Kidney glomerular epithelial cell (primary cell): ENCODE data around the gene MAP2K6.

Experiments
- DNase-seq: peaks from one replicate; lab custom pipeline; 2025; lab: John Stamatoyannopoulos, UW

The MAP2K6 gene

DNA sequence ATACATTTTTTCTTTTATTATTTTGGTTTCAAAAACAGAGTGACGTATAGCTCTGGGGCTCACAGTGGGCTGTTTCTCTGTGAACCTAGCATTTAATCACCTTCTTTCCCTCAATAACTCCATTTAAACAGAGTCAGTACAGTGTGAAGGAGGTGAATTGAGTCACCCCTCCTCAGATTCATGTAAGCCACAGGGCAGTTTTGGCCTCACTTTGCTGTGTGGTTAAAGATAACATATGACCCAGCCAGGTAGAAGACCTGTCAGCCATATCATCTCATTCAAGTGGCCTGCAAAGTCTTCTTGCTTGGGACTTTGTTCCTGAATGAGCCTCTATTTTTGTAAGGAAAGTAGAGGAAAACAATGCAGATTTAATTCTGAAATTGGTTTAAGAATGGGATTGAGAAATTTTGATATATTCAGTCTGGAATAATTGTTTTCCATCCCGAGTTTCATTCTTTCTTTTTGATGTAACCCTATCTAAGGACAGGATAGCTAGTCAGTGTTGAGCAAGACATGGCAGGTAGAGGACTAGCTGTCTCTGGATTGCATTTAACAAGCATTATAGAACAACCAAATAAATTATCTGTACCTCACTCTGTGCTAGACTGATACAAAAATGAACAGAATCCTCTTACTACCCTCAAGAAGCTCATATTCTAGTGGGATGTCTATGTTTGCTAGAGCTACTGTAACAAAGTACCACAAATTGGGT is 13.1 kb downstream of the MAP2K6 start:
- DNase-seq, result no peak

DNA sequence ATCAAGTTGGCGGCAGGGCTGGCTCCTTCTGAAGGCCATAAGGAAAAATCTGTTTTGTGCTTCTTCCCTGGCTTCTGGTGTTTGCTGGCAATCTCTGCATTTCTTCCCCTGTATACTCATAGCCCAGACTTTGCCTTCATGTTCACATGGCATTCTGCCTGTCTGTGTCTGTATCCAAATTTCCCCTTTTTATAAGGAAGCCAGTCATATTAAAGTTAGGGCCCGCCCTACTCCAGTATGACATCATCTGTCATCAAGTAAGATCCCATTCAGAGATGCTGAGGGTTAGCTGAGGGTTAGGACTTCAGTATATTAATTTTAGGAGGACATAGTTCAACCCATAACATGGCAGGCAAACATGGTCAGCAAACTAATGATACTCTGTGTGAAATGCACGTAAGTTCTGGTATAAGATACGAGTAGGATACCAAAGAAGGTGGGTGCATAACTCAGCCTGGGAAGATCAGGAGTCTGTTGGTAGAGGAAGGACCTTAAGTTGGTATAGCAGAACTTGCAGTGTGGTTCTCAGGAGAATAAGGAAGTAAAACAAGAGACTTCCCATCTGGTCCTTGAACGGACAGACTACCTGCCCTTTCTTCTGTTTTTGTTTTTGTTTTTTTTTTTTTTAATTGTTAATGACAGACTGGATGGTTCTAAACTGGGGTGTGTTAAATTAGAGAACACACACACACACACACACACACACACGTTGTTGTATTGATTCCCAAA is 13.9 kb downstream of the MAP2K6 start:
- DNase-seq, result no peak

GRCh38 chr17:69430488-69430887 is 16.0 kb downstream of the MAP2K6 start:
- no peak for DNase-seq

- DNase-seq, result no peak
Measured at GRCh38 chr17:69431835-69432234, 17.3 kb downstream of the MAP2K6 start.

DNA sequence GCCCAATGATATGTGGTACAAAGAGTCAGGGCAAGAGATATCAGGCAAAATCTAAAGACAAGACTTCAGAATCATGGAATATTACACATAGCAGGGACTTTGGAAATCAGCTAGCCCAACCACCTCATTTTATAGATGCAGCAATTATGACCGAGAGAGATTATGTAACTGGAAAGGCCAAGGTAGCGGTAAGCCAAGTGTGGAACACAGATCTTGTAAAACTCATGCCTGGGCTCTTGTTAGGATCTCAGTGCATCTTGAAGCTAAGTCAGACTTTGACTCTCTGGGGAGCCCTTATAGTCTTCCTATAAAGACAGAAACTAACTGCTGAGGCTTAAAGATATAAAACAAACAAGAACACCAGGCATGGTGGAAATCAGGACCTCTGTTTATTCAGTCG is 18.6 kb downstream of the MAP2K6 start:
- no peak for DNase-seq

GRCh38 chr17:69434164-69434579 is 19.7 kb downstream of the MAP2K6 start:
- peak; percentile 64 for DNase-seq

- no peak for DNase-seq
Measured at GRCh38 chr17:69435971-69436696, 21.6 kb downstream of the MAP2K6 start.

- no peak for DNase-seq
Measured at GRCh38 chr17:69437475-69437874, 23.0 kb downstream of the MAP2K6 start.

GRCh38 chr17:69438776-69439175 is 24.3 kb downstream of the MAP2K6 start:
- no peak for DNase-seq

GRCh38 chr17:69441179-69441578 is 26.7 kb downstream of the MAP2K6 start:
- DNase-seq, result no peak

- DNase-seq, result no peak
Measured at GRCh38 chr17:69443138-69443537, 28.6 kb downstream of the MAP2K6 start.

DNA sequence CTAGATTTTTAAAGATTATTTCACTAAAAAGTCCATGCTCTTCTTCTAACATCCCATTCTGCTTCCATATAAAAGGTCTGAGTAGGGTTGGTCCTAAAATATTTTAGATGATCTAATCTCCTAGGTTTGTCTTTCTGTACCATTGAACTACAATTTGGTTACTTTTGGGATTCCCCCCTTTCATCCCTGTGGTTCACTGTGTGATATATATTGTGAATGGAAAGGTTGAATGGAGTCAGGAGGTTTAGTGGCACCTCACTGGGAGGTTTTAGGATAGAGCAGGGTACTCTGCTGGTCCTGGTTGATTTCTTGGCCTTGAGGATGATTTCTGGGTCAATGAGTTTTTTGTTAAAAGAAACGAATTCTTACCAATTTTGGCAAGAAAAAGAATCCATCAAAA is 29.5 kb downstream of the MAP2K6 start:
- DNase-seq, result no peak

GRCh38 chr17:69445132-69445531 is 30.6 kb downstream of the MAP2K6 start:
- no peak for DNase-seq

GRCh38 chr17:69447726-69448125 is 33.2 kb downstream of the MAP2K6 start:
- no peak for DNase-seq

DNA sequence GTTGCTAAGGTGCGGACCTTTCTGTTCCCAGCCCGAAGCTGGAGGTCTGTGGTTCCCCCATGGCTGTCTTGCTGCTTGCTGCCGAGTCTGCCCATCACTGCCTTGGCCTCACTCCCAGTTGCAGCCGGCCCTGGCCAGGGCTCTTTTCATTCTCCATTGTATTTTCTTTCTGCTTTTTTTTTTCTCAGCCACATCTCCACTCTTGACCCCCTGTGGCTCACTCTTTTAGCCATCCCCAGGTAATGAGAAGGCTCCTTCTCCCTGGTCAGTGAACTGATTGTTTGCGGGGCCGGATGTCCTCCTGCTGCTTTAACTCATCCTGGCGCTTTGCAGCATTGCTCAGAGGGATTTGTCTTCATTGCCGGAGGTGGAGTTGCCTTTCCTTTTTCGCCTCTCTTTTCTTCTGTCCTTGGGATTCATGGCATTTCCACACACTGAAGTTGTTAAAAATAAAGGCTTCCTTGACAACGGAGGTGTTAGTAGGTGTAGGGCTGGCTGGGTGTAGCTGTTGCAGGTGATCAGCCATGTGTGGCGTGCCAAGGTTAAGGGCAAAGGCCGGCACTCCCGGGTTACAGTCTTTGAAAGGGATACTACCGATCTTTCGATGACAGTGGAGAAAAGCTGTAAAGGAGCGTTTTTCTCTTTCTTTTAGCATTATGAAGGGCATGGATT is 34.1 kb downstream of the MAP2K6 start:
- peak; percentile 22 for DNase-seq

DNA sequence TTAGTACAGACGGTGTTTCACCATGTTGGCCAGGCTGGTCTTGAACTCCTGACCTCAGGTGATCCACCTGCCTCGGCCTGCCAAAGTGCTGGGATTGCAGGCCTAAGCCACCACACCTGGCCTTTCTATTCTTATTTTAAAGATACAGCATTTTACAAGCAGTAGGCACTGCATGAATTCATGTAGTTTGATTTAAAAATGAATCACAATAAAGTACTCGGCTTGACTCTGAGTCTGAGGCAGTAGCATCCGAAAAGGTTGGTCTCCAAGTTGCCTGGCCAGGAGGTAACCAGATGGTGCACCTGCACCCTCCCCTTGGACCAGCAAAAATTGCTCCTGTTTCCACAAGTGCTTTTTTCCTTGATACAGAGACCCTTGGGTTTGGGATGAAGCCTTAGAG is 35.6 kb downstream of the MAP2K6 start:
- DNase-seq, result no peak

- DNase-seq, result no peak
Measured at GRCh38 chr17:69450918-69451317, 36.4 kb downstream of the MAP2K6 start.

DNA sequence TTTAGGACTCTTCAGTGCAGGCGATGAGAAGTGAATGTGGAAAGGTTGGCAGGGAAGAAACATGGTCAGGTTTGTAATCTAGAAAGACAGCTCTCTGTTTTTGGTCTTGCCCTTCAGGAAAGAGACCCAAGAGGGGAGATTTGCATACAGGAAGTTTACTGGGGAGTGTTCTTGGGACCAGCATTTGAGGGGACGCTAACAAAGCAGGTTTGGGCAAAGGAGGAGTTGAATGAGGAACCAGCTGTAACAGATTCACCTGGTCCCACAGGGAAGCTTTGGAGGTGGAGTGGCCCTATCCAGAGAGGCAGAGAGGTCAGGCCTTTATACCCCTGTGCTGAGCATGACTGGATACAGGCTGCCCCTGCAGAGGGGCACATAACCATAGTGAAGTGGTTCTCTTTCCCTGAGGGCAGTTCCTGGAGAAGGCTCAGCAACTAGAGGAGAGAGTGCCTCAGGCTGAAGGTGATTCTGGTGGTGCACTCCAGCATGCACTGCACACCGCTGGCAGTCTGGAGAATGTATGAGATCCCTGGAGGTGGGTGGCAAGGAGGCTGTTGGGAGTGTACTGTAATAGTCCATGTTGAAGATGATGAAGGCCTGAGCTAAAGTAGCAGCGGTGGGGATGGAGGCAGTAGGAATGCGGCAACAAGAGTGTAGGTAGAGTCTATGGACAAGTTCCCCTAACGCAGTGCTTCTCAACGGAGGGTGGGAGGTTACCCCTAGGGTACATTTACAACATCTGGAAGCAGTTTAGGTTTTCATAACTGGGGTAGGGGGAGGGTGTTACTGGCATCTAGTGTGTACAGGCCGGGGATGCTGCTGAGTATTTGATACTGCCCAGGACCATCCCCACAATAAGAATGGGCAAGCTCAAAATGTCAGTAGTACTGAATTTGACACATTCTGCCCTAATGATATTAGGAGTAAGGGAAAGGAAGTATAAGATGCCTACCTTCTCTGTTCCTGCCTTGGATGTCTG is 37.2 kb downstream of the MAP2K6 start:
- no peak for DNase-seq

GRCh38 chr17:69452664-69453260 is 38.3 kb downstream of the MAP2K6 start:
- DNase-seq, result no peak

GRCh38 chr17:69454051-69454450 is 39.6 kb downstream of the MAP2K6 start:
- no peak for DNase-seq

- no peak for DNase-seq
Measured at GRCh38 chr17:69455040-69455439, 40.5 kb downstream of the MAP2K6 start.
